HG02588 (cell line): Measurements from ENCODE around the gene CDK5RAP2.
"Not testable (repeated sequence)": the region's sequence is repeated elsewhere in the genome, so short reads cannot be mapped to it uniquely, and the experiment has no call there.

Experiments used
- ATAC-seq: cut with Tn5 transposase; IDR thresholded peaks from one replicate; pipeline ENCODE4 v1.9.1; 2021; ENCODE audit warnings: mild to moderate bottlenecking, moderate library complexity; ENCODE audit not compliant: unreplicated experiment

Gene CDK5RAP2

DNA sequence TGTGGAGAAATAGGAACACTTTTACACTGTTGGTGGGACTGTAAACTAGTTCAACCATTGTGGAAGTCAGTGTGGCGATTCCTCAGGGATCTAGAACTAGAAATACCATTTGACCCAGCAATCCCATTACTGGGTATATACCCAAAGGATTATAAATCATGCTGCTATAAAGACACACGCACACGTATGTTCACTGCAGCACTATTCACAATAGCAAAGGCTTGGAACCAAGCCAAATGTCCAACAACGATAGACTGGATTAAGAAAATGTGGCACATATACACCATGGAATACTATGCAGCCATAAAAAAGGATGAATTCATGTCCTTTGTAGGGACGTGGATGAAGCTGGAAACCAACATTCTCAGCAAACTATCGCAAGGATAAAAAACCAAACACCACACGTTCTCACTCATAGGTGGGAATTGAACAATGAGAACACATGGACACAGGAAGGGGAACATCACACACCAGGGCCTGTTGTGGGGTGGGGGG, 27.7 kb downstream of the CDK5RAP2 start:
- ATAC-seq, result not testable (repeated sequence)

DNA sequence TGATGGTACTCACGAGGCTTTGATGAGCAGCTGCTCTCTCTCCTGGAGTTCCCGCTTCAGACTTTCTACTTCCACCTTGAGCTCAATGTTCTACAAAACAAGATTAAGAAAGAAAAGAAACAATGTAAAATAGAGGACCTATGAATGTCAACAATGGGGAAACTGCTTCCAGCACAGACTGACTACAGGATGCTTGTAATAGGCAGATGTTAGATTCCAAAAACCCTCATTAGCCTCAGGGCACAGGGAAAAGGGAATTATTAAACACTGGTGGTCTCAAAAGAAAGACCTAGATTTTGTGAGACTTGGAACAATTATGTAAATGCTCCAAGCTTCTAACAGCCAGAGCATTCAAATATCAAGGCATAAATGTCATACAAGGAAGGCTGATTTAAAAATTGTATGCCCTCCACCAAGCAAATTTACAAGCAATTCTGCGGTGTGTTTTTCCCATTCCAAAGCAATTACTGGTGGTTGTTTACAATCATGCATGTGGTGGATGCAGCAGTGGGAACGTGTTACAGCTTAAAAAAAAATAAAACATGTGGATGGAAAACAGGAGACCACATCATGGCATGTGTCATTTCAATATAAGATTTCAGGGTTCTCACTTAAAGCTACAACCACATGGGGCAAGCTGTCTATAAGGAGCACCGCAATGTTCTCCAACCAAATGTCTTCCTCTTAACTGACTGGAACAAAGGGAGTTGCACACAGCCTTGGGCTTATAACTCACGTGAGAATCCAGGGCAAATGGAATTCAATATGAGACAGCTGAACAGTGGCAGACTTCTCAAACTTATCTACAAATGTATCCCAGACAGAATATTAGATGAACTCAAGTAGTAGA, 34.0 kb downstream of the CDK5RAP2 start:
- no peak for ATAC-seq

DNA sequence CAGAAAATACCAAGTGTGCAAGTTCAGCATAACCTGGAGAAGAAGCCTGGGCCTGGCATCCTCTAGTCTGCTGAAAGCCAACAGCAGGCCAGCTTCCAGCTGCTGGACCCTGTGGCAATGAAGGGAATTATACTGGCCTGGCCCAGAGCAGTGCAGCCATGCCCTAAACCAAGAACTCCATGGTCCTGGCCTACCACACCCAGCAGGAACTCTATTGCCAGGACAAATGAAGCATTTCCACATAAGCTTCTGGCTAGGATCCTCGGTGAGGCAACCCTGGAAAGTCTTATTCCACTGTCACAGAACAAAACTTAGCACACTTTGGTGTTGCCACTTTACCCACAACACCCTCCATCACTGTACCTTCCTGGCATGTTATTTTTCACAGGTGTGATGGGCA, 35.5 kb downstream of the CDK5RAP2 start:
- ATAC-seq, result no peak

DNA sequence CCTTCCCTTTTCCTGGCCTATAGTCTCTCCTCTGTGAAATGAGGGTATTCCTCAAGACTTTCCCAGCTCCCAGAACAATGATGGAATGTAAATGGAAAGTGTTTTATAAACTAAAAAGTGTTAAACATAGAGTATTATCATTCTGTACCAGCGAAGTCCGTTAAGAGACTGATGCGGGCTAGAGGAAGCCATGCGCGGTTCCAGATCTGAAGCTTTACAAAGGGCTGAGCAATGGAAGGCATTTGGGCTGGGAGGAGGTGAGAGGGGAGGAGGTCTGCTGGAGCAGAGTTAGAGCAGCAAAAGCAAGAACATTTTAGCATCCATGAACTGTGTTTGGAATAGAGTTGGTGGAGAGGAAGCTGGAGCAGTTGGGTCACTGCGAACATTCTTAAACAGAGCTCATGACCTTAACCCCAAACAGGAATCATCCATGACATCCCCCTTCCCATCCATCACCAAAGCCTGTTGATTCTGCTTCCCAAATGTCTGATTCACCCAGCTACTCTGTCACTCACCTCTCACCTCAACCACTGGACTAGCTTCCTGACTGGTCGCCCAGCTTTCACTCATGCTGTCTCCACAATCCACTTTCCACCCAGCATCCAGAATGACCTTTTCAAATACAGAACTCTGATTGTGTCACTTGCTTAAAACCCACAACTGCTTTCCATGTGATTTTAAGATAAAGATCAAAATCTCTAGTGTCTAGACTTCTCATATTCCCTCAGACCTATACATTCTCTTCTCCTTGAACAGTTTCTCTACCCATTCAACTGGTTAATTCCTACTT, 37.1 kb downstream of the CDK5RAP2 start:
- no peak for ATAC-seq

DNA sequence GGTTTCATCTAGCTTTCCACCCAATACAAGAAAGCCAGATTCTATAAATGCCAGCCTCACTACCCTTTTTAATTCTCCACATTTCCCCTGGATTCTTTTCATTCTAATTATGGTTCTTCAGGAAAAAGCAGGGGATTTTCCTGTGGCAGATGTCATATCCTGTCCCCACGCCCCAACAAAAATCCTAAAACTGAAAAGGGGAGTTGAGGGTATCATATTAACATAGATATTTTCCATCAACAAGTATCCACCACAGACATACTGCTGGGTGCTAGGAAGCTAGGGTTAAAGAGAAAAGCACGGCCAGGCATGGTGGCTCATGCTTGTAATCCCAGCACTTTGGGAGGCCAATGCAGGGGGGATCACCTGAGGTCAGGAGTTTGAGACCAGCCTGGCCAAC, 38.0 kb downstream of the CDK5RAP2 start:
- no peak for ATAC-seq

DNA sequence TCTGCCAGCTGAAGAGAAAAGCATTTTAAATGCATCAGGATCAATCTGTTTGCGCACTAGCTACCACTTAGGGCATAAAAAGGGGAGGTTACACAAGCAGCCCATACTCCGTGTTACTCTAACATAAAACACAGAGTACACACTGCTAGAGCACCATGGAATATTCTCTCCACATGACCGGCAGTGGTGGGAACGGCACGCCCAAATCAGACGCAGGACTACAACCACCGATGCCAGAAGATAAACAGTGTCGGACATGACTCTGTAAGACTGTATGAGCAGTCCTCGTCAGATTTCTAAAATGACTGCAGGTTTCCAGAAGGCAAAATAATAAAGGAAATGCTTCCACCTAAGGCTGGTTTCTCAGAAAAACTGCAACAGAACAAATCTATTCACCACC, 40.0 kb downstream of the CDK5RAP2 start:
- ATAC-seq, result no peak

DNA sequence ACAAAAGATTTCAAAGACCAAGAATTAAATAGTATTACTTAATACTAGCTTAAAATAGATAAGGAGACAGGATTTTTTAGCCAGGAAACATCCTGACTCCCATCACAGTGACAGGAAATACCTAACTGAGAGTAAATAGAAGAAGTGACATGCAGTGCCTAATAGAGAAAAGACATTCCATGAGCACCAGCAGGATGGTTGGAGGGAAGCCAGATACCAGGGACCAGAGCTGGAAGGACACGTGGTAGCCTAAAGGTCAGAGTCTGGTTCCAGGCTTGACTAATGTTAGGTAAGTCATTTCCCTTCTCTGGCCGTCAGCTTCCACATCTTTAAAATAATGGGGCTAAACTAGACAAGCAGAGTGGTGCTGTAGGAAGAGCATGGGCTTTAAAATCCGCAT, 41.6 kb downstream of the CDK5RAP2 start:
- no peak for ATAC-seq

DNA sequence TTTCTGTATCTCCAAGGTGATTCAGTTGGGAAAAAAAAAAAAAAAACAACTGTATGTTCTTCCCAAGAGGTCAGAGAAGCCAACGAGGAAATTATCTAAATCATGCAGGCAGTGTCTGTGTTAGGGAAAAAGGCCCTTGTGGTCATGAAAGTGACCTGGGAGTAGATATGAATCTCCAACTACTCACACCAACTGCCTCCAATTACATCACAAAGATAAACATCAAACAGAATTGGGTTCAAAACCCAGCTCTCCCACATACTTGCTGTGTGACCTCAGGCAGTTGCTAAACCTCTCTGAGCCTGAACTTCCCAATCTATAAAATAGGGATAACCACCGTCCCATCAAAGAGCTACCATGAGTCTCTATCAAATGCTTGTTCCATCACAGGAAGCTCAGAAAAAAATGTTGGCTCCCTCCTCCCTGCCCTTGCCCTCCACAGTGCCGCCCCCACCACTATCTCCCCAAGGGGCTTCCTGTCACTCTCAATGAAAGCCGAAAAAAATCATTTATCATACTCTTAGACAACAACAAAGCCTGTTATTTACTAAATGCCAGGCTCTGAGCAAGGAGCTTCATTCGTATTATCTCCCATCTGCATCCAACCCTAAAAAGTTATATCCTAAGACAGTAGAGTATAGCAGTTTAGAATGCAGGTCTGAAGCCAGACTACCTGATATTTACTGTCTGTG, 42.9 kb downstream of the CDK5RAP2 start:
- ATAC-seq, result no peak

DNA sequence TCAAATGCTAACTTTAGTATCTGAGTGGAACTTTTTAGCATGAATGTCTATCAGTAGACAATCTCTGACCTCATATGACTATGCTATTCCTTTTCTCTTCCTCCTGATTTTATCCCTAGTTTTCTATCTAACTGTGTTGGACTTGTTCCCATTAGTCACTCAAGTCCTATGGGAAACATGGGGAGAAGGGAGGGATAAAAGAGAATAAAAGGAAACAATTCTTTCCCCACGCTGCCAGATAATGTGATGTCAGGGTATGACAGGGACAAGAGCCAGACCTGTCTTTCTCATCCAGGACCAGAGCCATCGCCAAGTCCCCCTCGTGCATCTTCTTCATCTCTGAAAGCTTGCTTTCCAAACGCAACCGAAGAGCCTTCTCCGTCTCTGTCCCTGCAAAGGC, 43.9 kb downstream of the CDK5RAP2 start:
- ATAC-seq, result no peak

DNA sequence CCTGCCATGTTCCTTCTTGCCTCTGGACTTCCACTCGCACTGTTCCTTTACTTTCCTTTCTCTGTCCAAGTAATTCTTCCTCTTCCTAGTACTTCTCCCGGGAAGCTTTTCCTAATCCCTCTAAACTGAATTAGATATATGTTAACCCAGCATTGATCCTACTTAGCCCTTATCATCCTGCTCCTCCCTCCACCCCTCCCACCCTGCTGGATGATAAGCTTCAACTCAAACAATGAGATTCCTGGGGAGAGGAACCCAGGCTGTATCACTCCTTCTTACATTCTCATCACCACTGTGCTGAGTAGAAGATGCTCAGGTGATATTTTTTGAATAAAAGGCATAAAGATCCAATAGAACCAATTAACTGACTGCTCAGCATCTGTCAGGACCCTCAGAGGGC, 45.7 kb downstream of the CDK5RAP2 start:
- ATAC-seq, result no peak

DNA sequence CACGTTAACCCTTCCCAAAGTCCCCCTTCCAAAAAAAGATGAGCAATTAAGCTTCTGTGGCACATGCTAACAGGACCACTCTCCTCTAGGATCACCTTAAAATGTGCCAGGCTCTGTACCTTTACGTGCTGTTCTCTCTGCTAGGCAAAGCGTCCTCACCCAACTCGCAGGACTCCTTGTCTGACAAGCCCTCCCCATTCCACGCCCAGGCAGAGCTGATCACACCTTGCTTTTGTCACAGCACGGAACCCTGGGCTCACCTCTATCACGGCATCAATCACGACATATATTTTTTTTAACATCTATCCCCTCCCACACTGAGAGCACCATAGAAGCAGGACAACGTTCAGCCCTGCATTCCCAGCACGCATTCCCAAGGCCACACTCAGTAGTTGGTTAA, 47.1 kb downstream of the CDK5RAP2 start:
- no peak for ATAC-seq

- ATAC-seq, result no peak
Measured at GRCh38 chr9:120532475-120532874, 47.5 kb downstream of the CDK5RAP2 start.

DNA sequence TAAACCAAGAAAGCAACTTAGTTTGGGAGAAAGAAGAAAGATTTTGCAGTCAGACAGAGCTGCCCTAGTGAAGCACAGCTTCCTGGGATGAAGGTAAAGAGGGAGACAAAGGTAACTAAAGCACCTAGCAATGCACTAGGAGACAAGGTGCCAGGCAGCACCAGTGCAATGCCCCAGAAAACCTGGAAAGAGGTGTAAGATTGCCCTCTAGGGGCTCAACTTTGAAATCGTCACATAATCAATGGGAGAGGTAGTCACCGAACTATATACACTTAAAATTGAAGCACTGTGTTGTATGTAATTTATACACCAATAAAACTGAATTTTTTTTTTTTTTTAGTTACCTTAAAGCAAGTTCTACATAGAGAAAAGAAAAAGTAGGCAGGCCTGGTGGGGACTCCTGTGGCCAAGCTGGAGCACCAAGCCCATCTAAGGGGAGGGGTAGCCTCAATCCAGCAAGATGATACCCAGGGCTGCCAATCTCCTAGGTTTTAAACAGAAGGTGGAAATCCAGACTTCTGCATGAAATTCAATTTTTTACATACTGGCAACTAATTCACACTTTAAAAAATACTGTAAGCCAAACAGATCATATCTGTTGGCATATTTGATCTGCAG, 48.2 kb downstream of the CDK5RAP2 start:
- no peak for ATAC-seq

DNA sequence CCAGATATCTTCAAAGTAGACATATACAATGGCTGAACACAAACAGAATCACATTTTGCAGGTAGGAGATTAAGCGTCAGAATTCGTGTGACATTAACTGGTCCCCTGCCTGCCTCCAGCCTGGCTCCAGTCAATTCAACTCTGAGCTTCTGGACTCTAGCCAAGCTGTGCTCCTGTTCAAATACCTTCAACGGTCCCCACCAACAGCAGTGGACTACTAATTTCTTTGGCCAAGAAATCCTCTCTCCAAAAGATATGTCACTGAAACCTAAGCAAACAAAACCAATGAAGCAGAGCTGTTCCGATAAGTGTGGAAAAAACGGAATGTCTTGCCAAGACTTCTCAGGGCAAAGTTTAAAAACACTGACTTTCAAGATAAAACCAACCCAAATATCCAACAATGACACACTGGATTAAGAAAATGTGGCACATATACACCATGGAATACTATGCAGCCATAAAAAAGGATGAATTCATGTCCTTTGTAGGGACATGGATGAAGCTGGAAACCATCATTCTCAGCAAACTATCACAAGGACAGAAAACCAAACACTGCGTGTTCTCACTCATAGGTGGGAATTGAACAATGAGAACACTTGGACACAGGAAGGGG, 49.6 kb downstream of the CDK5RAP2 start:
- ATAC-seq, result not testable (repeated sequence)

DNA sequence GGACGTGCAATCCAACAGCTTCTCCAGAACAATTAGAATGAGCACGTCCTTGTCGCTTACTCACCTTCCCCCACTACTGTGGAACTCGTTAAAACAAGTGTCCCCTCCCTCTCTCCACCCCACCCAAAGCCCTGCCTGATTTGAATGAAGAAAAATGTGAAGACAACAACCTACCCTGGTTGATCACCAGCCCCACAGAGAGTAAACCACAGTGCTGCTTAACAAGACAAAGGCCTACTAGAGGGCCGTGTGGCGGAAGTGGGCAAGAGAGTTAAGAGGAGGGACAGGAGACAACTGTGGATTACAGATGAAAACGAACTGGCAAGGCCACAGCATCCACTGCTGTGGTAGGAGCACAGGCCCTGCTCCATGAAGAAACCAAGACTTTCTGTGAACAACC, 51.1 kb downstream of the CDK5RAP2 start:
- no peak for ATAC-seq

GRCh38 chr9:120528327-120528726, 51.6 kb downstream of the CDK5RAP2 start:
- no peak for ATAC-seq

DNA sequence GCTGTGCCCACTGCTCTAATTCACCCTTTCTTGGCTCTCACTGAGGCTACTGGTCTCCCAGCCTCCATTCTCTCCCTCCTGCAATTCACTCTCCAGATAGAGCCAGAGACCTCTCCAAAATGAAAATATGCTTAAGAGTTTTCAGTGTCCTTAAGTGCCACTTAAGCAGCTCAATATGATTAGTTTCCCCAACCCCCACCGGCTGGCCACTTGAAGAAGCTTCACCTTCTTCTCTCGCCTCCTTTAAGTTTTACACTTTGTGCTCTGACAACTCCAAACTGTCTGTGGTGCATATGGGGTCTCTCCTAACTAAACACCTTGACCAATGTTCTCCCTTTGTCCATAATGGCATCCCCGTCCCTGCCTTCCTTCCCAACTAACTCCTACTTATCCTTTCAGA, 53.4 kb downstream of the CDK5RAP2 start:
- no peak for ATAC-seq

- ATAC-seq, result no peak
Measured at GRCh38 chr9:120524863-120525262, 55.1 kb downstream of the CDK5RAP2 start.

GRCh38 chr9:120524038-120524437, 55.9 kb downstream of the CDK5RAP2 start:
- ATAC-seq, result no peak

GRCh38 chr9:120522558-120522957, 57.4 kb downstream of the CDK5RAP2 start:
- no peak for ATAC-seq

DNA sequence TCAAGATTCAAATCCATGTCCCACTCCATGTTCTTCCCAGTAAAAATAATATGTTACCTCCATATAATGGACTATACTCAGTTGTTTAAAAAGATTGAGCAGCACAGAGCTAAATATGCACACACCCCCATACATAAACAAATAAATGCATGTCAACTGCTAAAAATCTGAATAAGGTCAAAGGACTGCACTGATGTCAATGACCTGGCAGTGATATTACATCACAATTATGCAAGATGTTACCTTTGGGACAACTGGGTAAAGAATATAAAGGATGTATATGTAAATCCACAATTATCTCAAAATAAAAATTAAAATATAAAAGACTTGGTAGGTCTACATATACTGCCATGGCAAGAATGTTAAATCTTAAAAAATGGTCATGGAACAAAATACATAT, 57.9 kb downstream of the CDK5RAP2 start:
- no peak for ATAC-seq
